GM15510 (cell line): ENCODE data around the gene ZNF17.
A peak's percentile ranks its signal among the peaks of the same experiment; 100 is the strongest.

ENCODE experiments used
- POLR2A ChIP-seq: IDR thresholded peaks from 3 replicates; pipeline ENCODE4 v1.6.1; 2011; ENCODE audit warnings: borderline replicate concordance; ENCODE audit not compliant: insufficient read length; ENCODE audit errors: extremely low read depth

ZNF17 gene

DNA sequence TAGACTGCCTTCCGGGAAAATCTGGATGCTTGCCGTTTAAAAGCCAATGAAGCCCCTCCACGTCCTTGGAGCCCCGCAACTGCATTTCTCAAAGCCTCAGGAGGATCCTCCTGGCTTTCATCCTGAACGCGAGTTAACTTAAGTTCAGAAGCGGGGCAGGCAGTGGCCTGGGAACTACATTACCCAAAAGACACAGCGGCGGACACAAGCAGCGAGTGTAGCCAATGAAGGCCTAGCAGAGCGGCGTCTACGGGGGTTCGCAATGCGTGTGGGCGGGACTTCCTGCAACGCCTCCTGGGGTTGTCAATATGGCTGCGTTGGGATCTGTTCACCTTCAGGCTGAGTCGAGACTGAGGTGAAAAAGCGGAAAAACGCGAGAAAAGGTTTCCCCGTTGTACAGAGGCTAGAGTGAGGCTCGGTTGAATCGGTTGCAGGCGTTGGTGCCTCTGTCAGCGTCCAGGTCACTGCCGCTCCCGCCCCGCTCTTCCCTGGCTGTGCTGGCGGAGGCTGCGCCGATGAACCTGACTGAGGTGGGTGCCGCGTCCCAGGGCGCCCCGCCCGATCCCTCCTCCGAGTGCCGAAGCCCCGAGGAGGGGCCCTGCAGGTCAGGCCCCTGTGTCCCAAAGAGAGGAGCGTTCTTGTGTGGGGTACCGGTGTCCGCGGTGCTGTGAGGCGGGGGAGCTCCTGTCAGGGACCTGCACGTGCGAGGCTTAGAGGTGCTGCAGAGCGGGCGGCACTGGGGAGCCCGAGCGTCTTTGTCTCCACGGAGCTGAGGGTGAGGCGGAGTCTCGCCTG, at the start of gene ZNF17:
ZNF17 (plus strand) TSS at position 285 of the 795 bp plus-strand sequence. CDS start 2,455 bp downstream, outside the sequence.
- TF ChIP-seq POLR2A, result peak; percentile 54

DNA sequence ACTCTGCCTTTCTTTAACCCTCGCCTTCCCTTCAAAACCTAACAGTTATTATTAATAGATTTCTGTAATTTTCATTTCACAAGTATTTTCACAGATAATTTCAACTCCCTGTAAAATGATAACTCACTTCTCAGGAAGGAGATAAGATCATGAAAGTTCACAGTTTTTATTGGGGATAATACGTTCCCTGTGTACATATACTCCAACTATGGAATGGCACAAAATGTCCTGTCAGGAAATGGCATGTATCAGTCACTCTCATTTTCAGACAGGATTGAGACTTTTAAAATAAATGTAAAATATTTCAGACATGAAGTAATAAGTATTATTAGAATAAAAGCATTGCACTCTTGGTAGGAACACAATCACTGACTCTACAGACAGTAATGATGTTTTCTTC, 48.5 kb upstream of the ZNF17 start:
- no peak for TF ChIP-seq POLR2A

DNA sequence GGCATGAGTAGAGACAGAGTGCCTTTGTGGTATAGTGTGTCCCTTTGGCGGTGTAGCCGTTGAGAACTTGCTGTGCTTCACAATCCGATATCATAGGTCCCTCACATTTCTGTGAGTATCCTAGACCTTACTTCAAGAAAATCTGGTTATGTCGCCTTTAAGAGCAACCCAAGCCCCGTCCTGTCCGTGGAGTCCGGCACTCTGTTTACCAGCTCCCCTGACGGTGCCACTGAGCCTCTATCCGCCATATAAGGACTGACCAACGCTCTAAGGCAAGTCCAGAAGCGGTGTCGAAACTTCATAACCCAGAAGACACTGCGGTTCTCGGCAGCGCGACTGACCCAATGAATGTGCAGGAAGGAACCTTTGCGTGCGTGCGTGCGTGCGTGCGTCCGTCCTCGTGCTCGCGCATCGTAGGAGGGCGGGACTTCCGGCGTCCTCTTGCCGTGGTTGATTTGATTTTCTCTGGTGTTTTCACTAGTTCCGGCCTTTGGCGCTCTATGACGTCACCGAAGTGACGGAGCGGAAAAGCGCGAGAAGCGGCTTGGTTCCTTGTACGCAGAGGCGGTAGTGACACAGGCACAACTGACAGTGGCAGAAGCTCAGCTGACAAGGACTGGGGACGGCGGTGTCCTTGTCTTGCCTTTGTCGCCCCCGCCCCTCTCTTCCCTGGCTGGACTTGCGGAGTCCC, 47.8 kb upstream of the ZNF17 start, which contains the start of the genes TRAPPC2B and ZNF547:
TRAPPC2B (plus strand) TSS at position 555 of the 691 bp plus-strand sequence. CDS start 1,283 bp downstream, outside the sequence.
ZNF547 (plus strand) TSS at position 555 of the 691 bp plus-strand sequence. CDS start 5,005 bp downstream, outside the sequence.
- peak; percentile 59 for TF ChIP-seq POLR2A

DNA sequence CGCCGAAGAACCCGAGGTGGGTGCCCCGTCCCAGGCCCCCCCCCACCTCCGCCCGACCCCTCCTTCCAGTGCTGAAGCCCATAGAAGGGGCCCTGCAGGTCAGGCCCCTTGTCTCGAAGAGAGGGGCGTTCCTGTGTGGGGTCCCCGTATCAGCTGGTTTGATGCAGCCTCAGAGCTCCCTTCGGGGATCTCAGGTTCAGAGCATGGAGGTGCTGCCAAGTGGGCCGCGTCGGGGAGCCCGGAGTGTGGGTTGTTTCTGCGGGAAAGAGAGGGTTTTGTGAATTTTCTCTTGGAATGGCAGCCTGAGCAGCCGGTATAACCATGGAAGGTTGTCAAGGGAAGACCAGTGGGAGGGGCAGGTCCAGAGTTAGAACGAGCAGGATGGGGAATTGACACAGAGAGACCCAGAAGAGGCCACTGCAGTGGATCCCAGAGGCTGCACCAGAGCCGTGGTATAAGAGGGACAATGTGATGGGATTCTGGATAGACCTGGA, 47.2 kb upstream of the ZNF17 start:
- no peak for TF ChIP-seq POLR2A

DNA sequence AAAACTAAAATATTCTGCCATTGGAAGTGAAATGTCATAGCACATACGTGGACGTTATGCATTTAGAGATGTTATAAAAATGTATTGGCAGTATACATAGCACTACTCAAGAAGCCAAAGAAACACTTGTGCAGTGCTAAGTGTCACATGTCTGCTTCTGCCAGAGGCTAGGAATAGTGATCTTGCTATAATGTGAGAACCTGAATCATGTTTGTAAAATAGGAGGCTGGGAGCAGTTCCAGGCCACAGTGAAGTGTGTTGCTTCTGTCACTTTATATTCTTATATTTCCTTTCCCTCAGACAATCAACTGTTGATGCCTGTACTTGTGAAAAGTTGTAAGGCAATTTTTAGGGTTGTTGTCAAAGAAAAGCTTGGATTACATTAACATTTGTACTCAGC, 44.2 kb upstream of the ZNF17 start:
- no peak for TF ChIP-seq POLR2A

DNA sequence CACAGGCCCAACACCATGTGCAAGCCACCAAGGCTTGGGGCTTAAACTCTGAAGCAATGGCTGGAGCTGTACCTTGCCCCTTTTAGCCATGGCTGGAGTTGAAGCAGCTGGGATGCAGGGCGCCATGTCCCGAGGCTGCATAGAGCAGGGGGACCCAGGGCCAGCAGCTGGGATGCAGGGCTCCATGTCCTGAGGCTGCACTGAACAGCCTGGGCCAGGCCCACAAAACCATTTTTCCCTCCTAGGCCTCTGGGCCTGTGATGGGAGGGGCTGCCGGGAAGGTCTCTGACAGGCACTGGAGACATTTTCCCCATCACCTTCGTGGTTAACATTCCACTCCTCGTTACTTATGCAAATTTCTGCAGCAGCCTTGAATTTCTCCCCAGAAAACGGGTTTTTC, 36.8 kb upstream of the ZNF17 start:
- TF ChIP-seq POLR2A, result no peak

DNA sequence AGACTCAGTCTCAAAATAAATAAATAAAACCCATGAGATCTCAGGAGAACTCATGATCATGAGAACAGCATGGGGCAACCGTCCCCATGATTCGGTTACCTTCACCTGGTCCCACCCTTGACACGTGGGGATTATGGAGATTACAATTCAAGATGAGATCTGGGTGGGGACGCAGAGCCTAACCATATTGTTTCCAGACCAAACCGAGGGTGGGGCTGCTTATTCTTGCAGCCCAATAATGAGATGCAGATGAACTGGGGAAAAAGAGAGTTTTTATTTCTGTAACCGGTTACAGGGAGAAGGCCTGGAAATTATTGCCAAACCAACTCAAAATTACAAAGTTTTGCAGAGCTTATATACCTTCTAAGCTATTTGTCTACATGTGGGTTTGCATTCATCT, 34.8 kb upstream of the ZNF17 start:
- TF ChIP-seq POLR2A, result no peak

DNA sequence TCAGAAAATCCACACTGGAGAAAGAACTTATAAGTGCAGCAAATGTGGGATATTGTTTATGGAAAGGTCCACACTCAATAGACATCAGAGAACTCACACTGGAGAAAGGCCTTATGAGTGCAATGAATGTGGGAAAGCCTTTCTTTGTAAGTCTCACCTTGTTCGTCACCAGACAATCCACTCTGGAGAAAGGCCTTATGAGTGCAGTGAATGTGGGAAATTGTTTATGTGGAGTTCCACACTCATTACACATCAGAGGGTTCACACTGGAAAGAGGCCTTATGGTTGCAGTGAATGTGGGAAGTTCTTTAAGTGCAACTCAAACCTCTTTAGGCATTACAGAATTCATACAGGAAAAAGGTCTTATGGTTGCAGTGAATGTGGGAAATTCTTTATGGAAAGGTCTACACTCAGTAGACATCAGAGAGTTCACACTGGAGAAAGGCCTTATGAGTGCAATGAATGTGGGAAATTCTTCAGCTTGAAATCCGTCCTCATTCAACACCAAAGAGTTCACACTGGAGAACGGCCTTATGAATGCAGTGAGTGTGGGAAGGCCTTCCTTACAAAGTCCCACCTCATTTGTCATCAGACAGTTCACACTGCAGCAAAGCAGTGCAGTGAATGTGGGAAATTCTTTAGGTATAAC, 33.3 kb upstream of the ZNF17 start:
- no peak for TF ChIP-seq POLR2A

DNA sequence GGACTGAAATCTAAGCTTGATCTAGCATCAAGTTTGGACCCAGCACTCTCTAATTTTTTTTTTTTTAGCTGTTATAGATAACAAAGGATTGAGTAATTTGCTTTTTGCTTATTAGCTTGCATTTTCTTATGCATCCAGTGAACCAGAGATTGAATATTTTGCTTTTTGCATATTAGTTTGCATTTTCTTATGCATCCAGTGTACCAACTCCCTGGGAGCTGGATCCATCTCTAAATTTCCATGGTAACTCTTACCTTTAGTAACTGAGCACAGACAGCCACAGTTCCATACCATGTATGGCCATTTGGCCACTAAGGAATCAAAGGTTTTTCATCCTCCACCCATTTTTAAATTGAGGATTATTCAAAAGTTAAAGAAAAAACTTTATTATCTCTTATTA, 30.0 kb upstream of the ZNF17 start:
- no peak for TF ChIP-seq POLR2A

DNA sequence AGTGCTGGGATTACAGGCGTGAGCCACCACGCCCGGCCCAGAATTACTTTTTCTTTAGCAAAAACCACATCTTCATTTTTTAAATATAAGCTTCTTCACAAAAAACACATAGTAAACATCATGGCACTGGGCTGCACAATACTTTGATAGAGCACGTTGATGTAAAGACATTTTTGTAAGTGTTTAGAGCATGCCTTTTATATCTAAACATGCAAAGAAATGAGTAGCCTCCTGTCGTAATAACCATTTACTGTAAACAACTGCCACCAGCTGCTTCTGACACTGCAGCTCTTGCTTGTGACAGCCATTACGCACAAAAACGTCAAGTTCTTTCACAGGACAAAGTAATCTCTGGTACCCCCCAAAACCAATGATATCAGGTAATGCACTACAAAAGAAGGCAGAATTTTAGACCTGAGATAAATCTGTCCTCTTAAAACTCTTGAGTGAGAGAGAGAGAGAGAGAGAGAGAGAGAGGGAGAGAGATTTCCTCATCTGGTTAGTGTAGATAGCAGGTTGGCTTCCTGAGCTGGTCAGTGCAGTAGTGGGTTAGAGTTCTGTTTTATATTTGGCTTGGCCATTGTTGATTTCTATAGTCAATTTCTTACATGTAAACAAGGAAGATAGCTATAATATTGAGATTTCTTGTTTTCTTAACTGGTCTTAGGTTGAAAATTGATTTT, 28.0 kb upstream of the ZNF17 start:
- no peak for TF ChIP-seq POLR2A

DNA sequence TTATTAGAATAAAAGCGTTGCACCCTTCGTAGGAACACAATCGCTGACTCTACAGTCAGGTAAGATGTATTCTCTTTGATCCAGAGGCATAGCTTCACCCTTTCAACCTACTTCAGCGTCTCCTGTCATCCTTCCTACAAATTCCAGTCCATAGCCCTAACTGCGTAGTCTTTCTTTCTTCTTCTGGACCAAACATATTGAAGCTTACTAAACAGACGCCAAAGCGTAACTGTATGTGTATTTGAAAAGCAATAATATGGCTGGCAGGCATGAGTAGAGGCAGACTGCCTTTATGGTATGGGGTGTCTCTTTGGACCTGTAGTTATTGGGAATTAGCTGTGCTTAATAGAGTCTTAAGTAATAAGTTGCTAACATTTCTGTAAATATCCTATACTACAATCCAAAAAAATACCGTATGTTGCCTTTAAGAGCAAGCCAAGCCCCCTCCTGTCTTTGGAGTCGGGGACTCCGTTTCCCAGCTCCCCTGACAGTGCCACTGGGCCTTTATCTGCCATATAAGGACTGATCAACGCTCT, 21.7 kb upstream of the ZNF17 start:
- TF ChIP-seq POLR2A, result no peak

DNA sequence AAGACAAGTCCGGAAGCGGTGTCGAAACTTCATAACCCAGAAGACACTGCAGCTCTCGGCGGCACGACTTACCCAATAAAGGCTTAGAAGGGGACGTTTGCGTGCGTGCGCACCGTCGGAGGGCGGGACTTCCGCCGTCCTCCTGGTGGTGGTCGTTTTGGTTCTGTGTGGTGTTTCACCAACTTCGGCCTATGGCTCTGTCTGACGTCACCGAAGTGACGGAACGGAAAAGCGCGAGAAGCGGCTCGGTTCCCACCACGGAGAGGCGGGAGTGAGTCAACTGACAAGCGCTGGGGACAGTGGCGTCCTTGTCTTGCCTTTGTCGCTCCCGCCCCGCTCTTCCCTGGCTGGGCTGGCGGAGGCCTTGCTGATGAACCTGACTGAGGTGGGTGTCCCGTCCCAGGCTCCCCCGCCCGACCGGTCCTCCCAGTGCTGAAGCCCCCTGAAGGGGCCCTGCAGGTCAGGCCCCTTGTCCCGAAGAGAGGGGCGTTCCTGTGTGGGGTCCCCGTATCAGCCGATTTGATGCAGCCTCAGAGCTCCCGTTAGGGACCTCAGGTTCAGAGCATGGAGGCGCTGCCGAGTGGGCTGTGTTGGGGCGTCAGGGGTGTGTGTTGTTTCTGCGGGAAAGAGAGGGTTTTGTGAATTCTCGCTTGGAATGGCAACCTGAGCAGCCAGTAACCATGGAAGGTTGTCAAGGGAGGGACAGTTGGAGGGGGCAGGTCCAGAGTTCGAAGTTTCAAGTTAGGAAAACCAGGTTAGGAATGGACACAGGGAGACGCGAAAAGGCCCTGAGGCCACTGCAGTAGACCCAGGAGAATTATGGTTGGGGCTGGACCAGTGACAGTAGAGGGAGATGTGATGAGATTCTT, 21.0 kb upstream of the ZNF17 start, which contains the start of gene ZNF548:
ZNF548 (plus strand) TSS at position 125 of the 869 bp plus-strand sequence; CDS start at position 371, 246 bp downstream.
- peak; percentile 45 for TF ChIP-seq POLR2A

DNA sequence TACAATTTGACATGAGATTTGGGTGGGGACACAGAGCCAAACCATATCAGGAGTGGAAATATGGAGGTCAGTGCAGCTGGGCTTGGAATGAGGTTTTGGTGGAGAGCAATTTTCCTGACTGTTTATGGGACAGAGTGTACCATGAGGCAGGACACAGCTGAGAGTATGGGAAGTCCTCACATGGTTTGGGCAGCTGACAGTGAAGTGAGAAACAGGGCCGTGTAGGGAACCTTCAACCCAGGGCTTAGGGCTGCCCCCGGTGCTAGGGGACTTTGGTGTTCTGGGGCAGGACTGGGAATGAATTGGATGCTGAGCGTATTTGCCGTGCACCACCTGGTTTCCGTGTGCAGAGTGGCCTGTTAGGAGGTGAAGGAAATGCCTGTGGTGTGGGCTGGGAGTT, 15.3 kb upstream of the ZNF17 start:
- TF ChIP-seq POLR2A, result no peak
